Measurements from ENCODE around the gene SLC7A9. TPM values are rescaled to one million over a fixed set of nuclear protein-coding genes. Genes with fewer than 3 reads are reported as not detected.
A peak's percentile ranks its signal among the peaks of the same experiment; 100 is the strongest.

SLC7A9 gene
- total RNA-seq, 1 experiment from 2014 or later: 0.11 TPM

DNA sequence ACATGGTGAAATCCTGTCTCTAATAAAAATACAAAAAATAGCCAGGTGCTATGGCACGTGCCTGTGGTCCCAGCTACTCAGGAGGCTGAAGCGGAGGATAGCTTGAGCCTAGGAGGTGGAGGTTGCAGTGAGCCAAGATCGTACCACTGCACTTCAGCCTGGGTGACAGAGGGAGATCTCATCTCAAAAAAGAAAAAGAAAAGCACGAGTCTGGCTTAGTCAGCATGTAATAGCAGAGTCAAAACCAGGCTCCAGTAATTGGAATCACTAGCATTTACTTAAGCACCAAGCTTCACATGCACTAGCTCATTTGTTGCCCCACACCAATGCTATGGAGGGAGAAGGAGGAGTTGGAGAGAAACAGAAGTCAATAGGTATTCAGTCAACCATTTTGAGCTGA lies 41.9 kb upstream of the SLC7A9 start:
- Mint-ChIP-seq H3K4me1 (no peaks in the 10 kb centered on the region), H3K9me3 (no peaks in the 10 kb centered on the region)
- CTCF ChIA-PET: no interaction called here

GRCh38 chr19:32910874-32911273 lies 41.3 kb upstream of the SLC7A9 start:
- DNase-seq (ENCODE audit: low spot score) (no peak), ATAC-seq (no peak)
- Mint-ChIP-seq H3K4me3 (no peak overlapping the region), H3K9me3 (no peaks in the 10 kb centered on the region), H3K27ac (no peak overlapping the region), H3K27me3 (ENCODE audit: low read depth) (no peaks in the 10 kb centered on the region), H3K36me3 (no peaks in the 10 kb centered on the region), H3K4me1 (no peaks in the 10 kb centered on the region)
- TF ChIP-seq ETV6 (CRISPR knock-in tag; IDR thresholded peaks at IDR 0.05) (no peak), ZNF138 (CRISPR knock-in tag; conservative IDR thresholded peaks at IDR 0.05) (no peak), CDX4 (CRISPR knock-in tag; IDR thresholded peaks at IDR 0.05; ENCODE audit: borderline replicate concordance) (no peak), ESRRA (CRISPR knock-in tag; IDR thresholded peaks at IDR 0.05; ENCODE audit: borderline replicate concordance) (no peak), CREB1 (CRISPR knock-in tag; IDR thresholded peaks at IDR 0.05) (no peak), NR2C2 (CRISPR knock-in tag; IDR thresholded peaks at IDR 0.05) (no peak), OVOL2 (CRISPR knock-in tag; IDR thresholded peaks at IDR 0.05; ENCODE audit: borderline replicate concordance) (no peak), JAZF1 (CRISPR knock-in tag; IDR thresholded peaks at IDR 0.05) (no peak), ZNF532 (CRISPR knock-in tag; IDR thresholded peaks at IDR 0.05; ENCODE audit: borderline replicate concordance) (no peak)
- TF ChIP-seq, protein P1, sequence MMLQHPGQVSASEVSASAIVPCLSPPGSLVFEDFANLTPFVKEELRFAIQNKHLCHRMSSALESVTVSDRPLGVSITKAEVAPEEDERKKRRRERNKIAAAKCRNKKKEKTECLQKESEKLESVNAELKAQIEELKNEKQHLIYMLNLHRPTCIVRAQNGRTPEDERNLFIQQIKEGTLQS (CRISPR knock-in tag; conservative IDR thresholded peaks at IDR 0.05): no peak
- TF ChIP-seq, protein P2, sequence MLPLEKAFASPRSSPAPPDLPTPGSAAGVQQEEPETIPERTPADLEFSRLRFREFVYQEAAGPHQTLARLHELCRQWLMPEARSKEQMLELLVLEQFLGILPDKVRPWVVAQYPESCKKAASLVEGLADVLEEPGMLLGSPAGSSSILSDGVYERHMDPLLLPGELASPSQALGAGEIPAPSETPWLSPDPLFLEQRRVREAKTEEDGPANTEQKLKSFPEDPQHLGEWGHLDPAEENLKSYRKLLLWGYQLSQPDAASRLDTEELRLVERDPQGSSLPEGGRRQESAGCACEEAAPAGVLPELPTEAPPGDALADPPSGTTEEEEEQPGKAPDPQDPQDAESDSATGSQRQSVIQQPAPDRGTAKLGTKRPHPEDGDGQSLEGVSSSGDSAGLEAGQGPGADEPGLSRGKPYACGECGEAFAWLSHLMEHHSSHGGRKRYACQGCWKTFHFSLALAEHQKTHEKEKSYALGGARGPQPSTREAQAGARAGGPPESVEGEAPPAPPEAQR (CRISPR knock-in tag; IDR thresholded peaks at IDR 0.05): no peak
- ChIA-PET POLR2A (no interaction called here), CTCF (no interaction called here)

More for the DNA sequence above, 41.9 kb upstream of the SLC7A9 start:
- Mint-ChIP-seq H3K36me3 (0 out of 2 replicates have a peak, but pooled peaks cover 1% of the 10 kb centered on the region), H3K27ac (peak overlapping the region; percentile 76), H3K4me3 (no peak overlapping the region), H3K27me3 (ENCODE audit: low read depth) (no peaks in the 10 kb centered on the region)
- TF ChIP-seq ZNF138 (CRISPR knock-in tag; conservative IDR thresholded peaks at IDR 0.05): no peak
- TF ChIP-seq FOXP4 (CRISPR knock-in tag; IDR thresholded peaks at IDR 0.05): no peak
- TF ChIP-seq GRHL2 (CRISPR knock-in tag; IDR thresholded peaks at IDR 0.05; ENCODE audit: insufficient replicate concordance, severe bottlenecking): no peak
- no peak for TF ChIP-seq ZNF396 (CRISPR knock-in tag; IDR thresholded peaks at IDR 0.05; ENCODE audit: borderline replicate concordance)
- TF ChIP-seq ZNF232 (CRISPR knock-in tag; IDR thresholded peaks at IDR 0.05): no peak
- no peak for TF ChIP-seq GTF2I (CRISPR knock-in tag; conservative IDR thresholded peaks at IDR 0.05)
- no peak for ATAC-seq
- DNase-seq (ENCODE audit: low spot score): no peak
- POLR2A ChIA-PET: no interaction called here

All from WTC11 (cell line).